Measurements from ENCODE around the gene LBX2.
"Not testable (repeated sequence)": the region's sequence is repeated elsewhere in the genome, so short reads cannot be mapped to it uniquely, and the experiment has no call there.

- not testable (repeated sequence) for TF ChIP-seq CTCF (optimal IDR thresholded peaks at IDR 0.05 in 1 of 3, IDR thresholded peaks at IDR 0.05 in 1 of 3, conservative IDR thresholded peaks at IDR 0.05 in 1 of 3; ENCODE audit: extremely low read depth in 1 of 3, insufficient read depth in 2 of 3, low read length in 3 of 3); EZH2 (IDR thresholded peaks at IDR 0.05; ENCODE audit: low read length)
These were observed 15.7 kb downstream of the LBX2 start for GRCh38 chr2:74483675-74484164.

All from keratinocyte (primary cell).